GM19452 (cell line): ENCODE data around the gene CD276.

ENCODE experiments used
- ATAC-seq: cut with Tn5 transposase; IDR thresholded peaks from one replicate; pipeline ENCODE4 v1.9.1; 2021; ENCODE audit not compliant: unreplicated experiment

CD276 gene

DNA sequence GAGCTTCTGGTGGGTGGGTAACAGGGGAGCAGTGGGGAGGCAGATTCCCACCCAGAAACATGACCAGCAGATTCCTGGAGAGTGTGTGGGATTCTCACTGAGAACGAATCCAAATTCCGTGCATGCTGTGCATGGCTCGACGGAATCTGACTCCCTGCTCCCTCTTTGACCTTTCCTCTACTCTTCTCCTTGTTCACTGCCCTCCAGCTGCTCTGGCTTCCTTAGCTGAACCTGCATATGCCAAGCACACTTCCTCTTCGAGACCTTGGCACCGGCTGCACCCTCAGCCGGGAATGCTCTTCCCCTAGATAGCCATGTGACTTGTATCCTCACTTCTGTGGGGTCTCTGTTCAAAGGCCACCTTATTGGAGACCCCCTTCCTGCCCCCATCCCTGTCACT, 62.7 kb downstream of the CD276 start:
- no peak for ATAC-seq

DNA sequence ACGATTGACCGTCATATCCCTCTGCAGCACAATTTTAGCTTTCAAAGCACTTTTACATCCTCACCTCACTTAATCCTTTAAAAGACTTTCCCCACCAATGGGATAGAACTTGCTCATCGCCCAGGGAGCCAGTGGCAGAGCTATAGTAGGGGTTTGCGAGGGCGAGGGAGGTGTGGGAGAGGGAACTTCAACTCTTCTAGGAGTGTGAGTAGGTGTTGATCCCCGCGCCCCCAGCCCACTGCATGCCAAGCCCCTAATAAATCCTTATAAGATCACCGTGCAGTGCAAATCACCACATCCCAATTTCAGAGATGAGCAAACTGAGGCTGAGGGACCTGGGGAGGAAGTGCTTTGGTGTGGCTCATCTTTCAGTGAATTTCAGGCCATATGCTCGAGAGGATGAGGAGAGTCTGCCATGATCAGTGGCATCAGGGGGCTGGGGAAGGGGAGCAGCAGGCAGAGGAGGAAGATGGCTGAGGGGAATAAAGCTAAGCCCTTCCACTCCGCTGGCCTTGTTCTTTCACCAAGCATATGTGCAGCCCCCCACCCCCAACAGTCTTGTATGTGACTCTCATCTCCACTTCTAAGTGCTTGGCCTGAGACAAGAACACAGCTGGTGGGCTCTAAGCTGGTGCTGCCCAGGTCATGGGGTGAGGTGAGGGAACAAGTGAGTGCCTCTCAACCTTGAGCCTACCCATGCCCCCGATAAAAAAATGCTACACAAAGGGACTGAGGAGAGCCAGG, 63.8 kb downstream of the CD276 start:
- ATAC-seq: no peak

GRCh38 chr15:73748730-73749129, 64.5 kb downstream of the CD276 start:
- ATAC-seq: no peak

GRCh38 chr15:73749533-73749932, 65.3 kb downstream of the CD276 start:
- no peak for ATAC-seq

DNA sequence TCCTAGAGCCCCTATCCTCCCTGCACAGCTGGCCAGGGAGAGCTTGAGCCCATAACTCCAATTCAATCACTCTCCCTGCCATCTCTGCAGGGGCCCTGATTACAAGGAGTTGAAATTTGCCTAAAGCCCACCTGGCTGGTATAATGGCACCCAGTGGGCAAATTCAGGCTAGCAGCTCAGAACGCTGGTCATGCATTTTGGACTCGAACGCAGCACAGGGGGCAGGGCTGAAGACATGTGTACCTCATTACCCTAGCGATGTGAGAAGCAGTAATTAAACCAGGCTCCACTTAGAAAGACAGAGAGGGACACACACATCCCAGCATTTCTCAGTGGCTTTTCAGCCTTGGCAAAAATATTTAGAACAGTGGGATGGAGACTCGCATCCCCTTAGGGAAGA, 65.8 kb downstream of the CD276 start:
- no peak for ATAC-seq

DNA sequence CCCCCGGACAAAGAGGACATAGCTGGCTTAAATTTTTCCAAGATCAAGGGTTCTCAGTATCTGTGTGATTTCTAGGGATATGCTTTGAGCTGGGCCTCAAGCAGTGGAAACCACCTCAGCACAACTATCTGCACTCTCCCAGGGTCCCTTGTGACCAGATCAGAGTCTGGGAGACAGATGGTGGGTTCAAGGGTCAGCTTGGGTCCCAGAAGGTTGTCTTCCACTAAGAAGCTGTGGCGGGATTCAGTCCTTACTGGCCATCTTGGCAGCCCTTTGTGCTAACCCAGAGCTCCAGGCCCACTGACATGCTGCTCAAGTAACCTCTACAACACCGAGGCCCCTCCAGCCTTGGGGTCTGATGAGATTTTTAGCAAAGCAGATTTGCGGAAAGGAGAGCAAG, 66.3 kb downstream of the CD276 start:
- no peak for ATAC-seq

DNA sequence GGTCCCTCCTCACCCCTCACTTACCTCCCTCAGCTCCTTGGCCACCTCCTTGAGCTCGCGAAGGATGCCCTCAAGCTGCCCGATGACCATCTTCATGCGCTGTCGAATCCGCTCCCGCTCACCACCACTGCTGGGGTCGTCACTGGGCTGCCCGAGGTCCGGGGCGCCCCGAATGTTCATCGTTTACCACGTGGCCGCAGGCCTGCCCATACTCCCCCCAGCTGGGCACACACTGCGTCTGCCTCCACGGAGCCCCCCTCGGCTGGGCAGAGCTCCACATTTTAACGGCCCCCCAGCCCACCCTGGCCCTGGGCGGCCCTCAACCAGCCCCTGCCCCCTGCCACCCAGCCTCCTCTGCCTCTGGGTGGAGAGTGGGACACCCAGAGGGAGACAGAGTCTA, 66.8 kb downstream of the CD276 start:
- no peak for ATAC-seq

DNA sequence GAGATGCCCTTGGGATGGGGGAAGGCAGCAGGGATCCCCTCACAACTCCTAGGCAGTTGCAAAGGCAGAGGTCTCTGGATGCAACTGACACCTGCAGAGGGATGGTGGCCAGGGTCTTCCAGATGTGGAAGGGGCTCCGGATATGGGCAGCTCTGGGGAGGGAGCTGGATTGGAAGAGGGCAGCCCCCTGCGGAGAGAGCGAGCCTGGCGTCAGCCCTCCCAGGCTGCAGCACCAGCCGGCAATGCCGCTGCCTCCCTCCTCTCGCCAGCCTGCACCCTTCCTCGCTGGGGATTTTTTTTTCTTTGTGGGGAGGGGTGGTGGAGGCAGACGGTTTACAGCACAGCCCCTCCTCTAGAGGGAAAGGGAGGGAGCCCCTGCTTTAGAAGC, 67.3 kb downstream of the CD276 start:
- no peak for ATAC-seq

DNA sequence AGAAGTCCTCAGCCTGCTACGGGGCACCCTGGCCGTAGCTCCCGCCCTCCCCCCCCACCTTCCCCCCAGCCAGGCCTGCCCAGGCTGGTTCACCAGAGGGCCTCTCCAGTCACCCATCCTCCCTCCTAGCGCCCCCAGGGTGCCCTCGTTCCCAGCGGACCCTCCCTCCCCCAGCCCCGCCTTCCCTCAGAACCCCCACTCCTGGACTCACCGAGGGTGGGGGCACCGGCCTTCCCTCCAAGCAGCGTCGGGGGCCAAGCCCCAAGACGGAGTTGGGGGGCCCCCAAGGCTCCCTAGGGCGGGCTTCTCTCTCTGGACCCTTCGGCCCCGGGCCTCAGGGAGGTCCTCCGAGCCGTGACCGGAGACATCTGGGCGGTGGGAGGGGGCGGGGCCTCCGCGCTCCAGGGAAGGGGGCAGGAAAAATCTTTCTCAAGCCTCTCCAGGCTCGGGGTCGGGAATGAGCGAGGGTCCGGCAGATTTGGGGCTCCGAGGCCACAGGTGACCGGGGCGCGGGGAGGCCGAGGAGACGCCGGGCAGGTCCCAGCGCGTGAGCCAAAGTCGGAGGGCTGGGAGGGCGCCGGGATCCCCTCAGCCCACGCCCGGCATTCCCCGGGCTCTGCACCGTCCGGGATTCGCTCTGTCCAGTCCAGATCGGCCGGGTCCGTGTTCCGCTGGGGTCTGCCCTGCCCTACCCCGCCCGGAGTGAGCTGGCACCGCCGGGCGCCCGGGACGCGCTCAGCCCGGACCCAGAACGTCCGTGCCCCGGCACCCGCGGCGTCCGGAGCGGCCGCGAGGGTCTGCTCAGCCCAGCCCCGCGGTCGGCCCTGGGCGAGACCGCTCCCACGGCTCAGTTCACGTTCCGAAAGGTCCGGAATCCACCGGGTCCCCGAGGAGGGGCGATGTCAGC, 68.0 kb downstream of the CD276 start:
- ATAC-seq: no peak

DNA sequence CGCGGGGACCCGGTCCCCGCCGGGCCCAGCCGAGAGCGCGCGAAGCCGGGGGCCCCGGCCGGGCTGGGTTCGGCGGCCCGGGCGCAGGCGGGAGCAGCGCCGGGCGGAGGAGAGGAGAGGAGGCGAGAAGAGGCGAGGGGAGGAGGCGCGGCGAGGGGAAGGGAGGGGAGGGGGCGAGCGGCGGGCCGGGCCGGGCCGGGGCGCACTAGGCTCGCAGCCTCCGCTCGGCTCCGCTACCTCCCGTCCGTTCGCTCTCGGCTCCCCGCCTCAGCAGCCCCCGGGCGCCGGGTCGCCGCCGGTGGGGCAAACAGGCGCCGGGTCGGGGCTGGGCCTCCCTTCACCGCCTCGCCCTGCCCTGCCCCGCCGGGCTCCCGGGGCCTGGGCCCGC, 68.6 kb downstream of the CD276 start:
- no peak for ATAC-seq

- ATAC-seq: no peak
Measured at GRCh38 chr15:73753250-73754130, 69.3 kb downstream of the CD276 start, which contains the start of gene INSYN1. Gene INSYN1 (minus strand): TSS chr15:73753351. CDS start chr15:73751130, 2,221 bp downstream.

GRCh38 chr15:73754461-73754860, 70.3 kb downstream of the CD276 start:
- ATAC-seq: no peak

DNA sequence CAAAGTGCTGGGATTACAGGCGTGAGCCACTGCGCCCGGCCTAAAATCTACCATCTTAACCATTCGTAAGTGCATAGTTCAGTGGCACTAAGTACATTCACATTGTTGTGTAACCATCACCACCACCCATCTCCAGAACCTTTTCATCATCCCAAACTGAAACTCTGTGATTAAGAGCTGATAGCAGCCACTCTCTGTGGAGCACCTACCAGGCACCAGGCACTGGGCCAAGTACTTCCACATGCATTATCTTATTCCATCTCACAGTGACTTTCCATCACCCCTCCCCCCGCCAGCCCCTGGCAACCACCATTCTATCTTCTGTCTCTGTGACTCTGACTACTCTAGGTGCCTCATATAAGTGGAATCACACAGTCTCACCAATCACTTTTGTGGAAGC, 71.3 kb downstream of the CD276 start:
- no peak for ATAC-seq

DNA sequence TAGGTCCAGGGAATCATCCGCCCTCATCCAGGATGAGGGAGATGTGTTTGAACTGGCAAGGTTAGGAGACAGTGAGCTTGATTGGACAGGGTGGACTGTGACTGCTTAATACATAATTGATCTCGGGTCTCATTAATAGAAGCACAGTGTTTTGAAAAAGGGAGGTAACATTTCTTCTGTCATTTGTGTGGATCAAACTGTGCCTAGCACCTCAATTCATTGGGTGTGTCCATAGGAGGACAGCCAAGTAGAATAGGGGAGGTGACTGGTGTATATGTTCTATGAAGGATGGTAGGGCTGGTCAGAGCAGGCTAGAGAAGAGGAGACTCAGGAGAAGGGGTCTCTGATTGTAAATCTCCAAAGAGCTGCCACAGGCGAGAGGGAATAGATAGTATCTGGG, 71.8 kb downstream of the CD276 start:
- no peak for ATAC-seq

GRCh38 chr15:73756390-73756789, 72.2 kb downstream of the CD276 start:
- no peak for ATAC-seq

GRCh38 chr15:73756947-73757513, 72.8 kb downstream of the CD276 start:
- ATAC-seq: no peak

- ATAC-seq: no peak
Measured at GRCh38 chr15:73757571-73757970, 73.4 kb downstream of the CD276 start.

- no peak for ATAC-seq
Measured at GRCh38 chr15:73758461-73758860, 74.3 kb downstream of the CD276 start.

DNA sequence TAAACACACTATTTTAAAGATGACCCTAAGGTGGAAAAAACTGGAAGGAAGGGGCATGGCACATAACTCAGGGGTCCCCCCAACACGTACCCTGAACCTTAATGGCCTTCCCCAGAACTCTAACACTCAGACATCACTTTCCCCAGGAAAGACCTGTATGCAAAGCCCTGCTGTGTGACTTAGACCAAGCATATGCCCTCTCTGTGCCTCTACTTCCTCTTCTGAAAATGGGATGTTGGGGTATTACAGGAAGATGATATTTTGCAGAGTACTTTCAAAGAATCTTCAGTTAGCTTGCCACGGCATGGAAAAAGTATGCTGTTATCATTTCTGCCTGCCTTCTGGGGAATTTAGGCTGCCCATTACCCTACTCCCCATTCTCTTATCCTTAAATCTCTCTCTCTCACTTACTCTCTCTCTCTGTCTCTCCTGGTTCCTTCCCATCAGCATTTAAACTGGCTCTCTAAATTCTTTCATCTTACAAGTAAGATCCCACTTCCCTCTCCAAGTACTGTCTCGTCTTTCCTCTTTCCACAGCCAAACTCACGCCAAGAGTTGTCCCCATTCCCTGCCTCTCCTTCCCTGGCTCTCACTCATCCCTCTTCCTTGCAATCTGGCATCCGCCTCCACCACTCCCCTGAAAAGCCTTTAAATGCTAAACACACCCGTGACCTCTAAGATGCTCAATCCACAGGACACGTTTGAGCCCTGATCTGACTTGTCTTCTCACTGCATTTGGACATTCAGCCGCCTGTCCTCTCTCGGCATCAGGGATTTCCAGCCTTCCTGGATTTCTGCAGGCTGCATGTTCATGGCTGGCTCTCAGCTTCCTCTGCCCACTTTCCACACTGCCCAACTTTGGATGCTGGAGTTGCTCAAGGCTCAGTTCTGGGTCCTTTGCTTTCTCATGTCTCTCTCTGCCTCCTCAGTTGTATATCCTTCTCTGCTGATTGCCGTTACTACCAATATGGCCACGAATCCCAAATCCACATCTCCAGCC, 76.4 kb downstream of the CD276 start:
- no peak for ATAC-seq

DNA sequence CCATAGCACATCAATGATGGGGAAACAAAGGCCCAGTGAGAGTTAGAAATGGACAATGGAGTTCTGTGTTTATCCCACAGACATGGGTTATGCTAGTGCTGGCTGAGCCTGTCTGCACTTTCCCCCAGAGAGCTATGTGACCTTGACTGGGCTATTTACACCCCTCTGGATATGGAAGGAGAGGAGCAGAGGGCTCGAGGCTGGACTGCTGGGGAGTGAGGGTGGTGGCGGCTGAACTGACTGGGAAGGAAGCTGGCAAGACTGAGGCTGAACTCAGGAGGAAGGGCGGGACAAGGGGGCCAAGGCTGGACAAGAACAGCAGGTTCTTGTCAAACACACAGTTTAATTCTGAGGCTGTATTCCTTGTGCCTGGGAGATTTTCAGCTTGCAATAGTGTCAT, 79.7 kb downstream of the CD276 start:
- ATAC-seq: no peak
